Neural crest cell (in vitro differentiated cells): ENCODE results near the gene ZNG1C. TPM values are rescaled to one million over a fixed set of nuclear protein-coding genes. Genes with fewer than 3 reads are reported as not detected.
"Not testable (repeated sequence)": the region's sequence is repeated elsewhere in the genome, so short reads cannot be mapped to it uniquely, and the experiment has no call there.

Experiments used
- DNase-seq: peaks from one replicate; pipeline ENCODE4 v3.0.0; 2021; ENCODE audit warnings: low read depth, mixed read lengths, low spot score
- H3K27ac Mint-ChIP-seq: one replicate; pipeline ENCODE4 v1.8.0; 2021; ENCODE audit warnings: mild to moderate bottlenecking, mixed read lengths; ENCODE audit not compliant: unreplicated experiment
- H3K27me3 Mint-ChIP-seq: 2 replicates; pipeline ENCODE4 v1.8.0; 2021; ENCODE audit warnings: low read depth, mild to moderate bottlenecking, mixed read lengths
- H3K36me3 Mint-ChIP-seq: 2 replicates; pipeline ENCODE4 v1.8.0; 2021; ENCODE audit warnings: low read depth, mild to moderate bottlenecking, mixed read lengths
- H3K4me1 Mint-ChIP-seq: 2 replicates; pipeline ENCODE4 v1.8.0; 2021; ENCODE audit warnings: mixed read lengths
- H3K4me3 Mint-ChIP-seq: one replicate; pipeline ENCODE4 v1.8.0; 2021; ENCODE audit warnings: mild to moderate bottlenecking, mixed read lengths
- H3K9me3 Mint-ChIP-seq: 2 replicates; pipeline ENCODE4 v1.8.0; 2021; ENCODE audit warnings: mixed read lengths
- total RNA-seq: library from RNA; stranded (reverse); gene quantifications from 2 replicates; pipeline ENCODE4 v1.2.1, GENCODE V29; 2021
- TF ChIP-seq, protein P1 (sequence below): fragments of 200-600 bp; sonication (generic); conservative IDR thresholded peaks from 2 replicates; pipeline ENCODE4 v1.5.0; 2021; ENCODE audit warnings: antibody characterized with exemption, mild to moderate bottlenecking

The ZNG1C gene
- total RNA-seq, 1 donor from 2014 or later, result 29.6 TPM

GRCh38 chr9:68324518-68324917, 82.7 kb downstream of the ZNG1C start:
- H3K27ac Mint-ChIP-seq, H3K4me1 Mint-ChIP-seq: not testable (repeated sequence)

DNA sequence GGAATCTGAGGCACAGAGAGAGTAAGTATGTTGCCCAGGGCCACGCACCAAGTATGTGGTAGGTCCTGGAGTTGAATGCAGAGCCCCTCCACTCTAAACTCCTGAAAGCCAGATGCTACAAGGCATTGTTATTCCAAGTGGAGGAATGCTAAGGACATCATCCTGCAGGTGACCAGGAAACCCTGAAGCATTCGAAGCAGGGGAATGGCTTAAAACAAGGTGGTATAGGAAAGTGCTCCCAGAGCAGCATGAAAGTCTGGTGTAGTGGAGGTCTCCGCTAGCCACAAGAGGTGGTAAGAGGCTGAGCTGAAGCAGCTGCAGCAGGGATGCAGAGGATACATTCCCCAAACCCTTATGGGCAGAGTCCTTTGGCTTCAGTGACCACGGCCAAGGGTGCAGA, 87.3 kb downstream of the ZNG1C start:
- not testable (repeated sequence) for H3K4me3 Mint-ChIP-seq, H3K36me3 Mint-ChIP-seq, H3K27ac Mint-ChIP-seq, DNase-seq, H3K4me1 Mint-ChIP-seq, H3K9me3 Mint-ChIP-seq
- H3K27me3 Mint-ChIP-seq, result peaks cover 13% of the 10 kb centered on the region

More at GRCh38 chr9:68324518-68324917, 82.7 kb downstream of the ZNG1C start:
- DNase-seq, H3K27me3 Mint-ChIP-seq, H3K9me3 Mint-ChIP-seq, H3K36me3 Mint-ChIP-seq, H3K4me3 Mint-ChIP-seq: not testable (repeated sequence)

DNA sequence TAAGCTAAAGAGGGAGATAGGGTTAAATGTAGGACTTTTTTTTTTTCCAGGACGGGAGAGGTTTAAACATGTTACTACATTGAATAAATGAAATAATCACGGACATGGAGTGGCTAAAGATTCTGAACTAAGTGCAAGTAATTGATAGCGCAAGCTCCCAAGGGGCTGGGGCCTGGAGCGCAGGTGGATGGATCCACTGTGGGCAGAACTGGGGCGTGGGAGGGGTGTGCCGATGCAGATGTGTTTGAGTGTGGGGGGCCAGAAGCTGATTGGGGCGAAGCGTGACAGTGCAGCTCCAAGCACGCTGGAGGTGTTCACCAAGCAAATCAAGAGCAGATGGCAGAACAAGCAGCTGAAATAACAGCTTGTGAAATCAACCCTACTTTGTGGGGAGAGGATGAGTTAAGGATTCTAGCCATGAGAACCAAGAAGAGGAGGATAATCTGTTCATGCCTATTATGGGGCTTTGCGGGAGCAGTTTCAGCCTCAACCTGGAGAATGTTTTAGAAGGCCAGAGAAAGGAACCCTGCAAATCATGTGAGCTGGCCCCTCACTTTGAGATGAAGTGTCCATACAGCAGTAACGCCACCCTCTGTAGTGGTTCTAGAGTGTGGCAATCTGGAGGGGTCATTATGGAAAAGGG, 88.9 kb downstream of the ZNG1C start:
- not testable (repeated sequence) for H3K4me1 Mint-ChIP-seq, DNase-seq, H3K4me3 Mint-ChIP-seq, H3K27ac Mint-ChIP-seq, H3K36me3 Mint-ChIP-seq, H3K9me3 Mint-ChIP-seq
- peaks cover 15% of the 10 kb centered on the region for H3K27me3 Mint-ChIP-seq

GRCh38 chr9:68332122-68332521, 90.3 kb downstream of the ZNG1C start:
- H3K9me3 Mint-ChIP-seq, H3K27ac Mint-ChIP-seq, H3K36me3 Mint-ChIP-seq, DNase-seq, H3K4me1 Mint-ChIP-seq, H3K4me3 Mint-ChIP-seq: not testable (repeated sequence)
- peaks cover 20% of the 10 kb centered on the region for H3K27me3 Mint-ChIP-seq

GRCh38 chr9:68335935-68336334, 94.2 kb downstream of the ZNG1C start:
- H3K27ac Mint-ChIP-seq, DNase-seq: not testable (repeated sequence)

GRCh38 chr9:68336639-68337339, 95.0 kb downstream of the ZNG1C start:
- H3K9me3 Mint-ChIP-seq, H3K4me1 Mint-ChIP-seq, H3K36me3 Mint-ChIP-seq, H3K4me3 Mint-ChIP-seq, DNase-seq, H3K27ac Mint-ChIP-seq: not testable (repeated sequence)
- peaks cover 22% of the 10 kb centered on the region for H3K27me3 Mint-ChIP-seq

More at GRCh38 chr9:68335935-68336334, 94.2 kb downstream of the ZNG1C start:
- not testable (repeated sequence) for H3K36me3 Mint-ChIP-seq, H3K4me1 Mint-ChIP-seq, H3K4me3 Mint-ChIP-seq, H3K9me3 Mint-ChIP-seq
- peaks cover 22% of the 10 kb centered on the region for H3K27me3 Mint-ChIP-seq

- not testable (repeated sequence) for H3K4me1 Mint-ChIP-seq, DNase-seq, H3K27ac Mint-ChIP-seq, H3K36me3 Mint-ChIP-seq, H3K9me3 Mint-ChIP-seq, H3K4me3 Mint-ChIP-seq
- peaks cover 24% of the 10 kb centered on the region for H3K27me3 Mint-ChIP-seq
Observed at GRCh38 chr9:68338000-68338399, 96.2 kb downstream of the ZNG1C start.

GRCh38 chr9:68342265-68343025, 100.7 kb downstream of the ZNG1C start:
- DNase-seq, result not testable (repeated sequence)

GRCh38 chr9:68343242-68343641, 101.5 kb downstream of the ZNG1C start:
- H3K4me3 Mint-ChIP-seq, H3K27ac Mint-ChIP-seq, H3K36me3 Mint-ChIP-seq, H3K4me1 Mint-ChIP-seq, DNase-seq, H3K9me3 Mint-ChIP-seq: not testable (repeated sequence)
- H3K27me3 Mint-ChIP-seq, result peaks cover 48% of the 10 kb centered on the region

More at GRCh38 chr9:68342265-68343025, 100.7 kb downstream of the ZNG1C start:
- not testable (repeated sequence) for H3K4me3 Mint-ChIP-seq, H3K27ac Mint-ChIP-seq, H3K4me1 Mint-ChIP-seq, H3K9me3 Mint-ChIP-seq, H3K36me3 Mint-ChIP-seq
- H3K27me3 Mint-ChIP-seq, result peaks cover 47% of the 10 kb centered on the region
- TF ChIP-seq, protein P1, sequence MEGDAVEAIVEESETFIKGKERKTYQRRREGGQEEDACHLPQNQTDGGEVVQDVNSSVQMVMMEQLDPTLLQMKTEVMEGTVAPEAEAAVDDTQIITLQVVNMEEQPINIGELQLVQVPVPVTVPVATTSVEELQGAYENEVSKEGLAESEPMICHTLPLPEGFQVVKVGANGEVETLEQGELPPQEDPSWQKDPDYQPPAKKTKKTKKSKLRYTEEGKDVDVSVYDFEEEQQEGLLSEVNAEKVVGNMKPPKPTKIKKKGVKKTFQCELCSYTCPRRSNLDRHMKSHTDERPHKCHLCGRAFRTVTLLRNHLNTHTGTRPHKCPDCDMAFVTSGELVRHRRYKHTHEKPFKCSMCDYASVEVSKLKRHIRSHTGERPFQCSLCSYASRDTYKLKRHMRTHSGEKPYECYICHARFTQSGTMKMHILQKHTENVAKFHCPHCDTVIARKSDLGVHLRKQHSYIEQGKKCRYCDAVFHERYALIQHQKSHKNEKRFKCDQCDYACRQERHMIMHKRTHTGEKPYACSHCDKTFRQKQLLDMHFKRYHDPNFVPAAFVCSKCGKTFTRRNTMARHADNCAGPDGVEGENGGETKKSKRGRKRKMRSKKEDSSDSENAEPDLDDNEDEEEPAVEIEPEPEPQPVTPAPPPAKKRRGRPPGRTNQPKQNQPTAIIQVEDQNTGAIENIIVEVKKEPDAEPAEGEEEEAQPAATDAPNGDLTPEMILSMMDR, result peak; percentile 37

- not testable (repeated sequence) for H3K9me3 Mint-ChIP-seq, DNase-seq, H3K36me3 Mint-ChIP-seq, H3K4me3 Mint-ChIP-seq, H3K4me1 Mint-ChIP-seq, H3K27ac Mint-ChIP-seq
- peaks cover 53% of the 10 kb centered on the region for H3K27me3 Mint-ChIP-seq
Observed at GRCh38 chr9:68343992-68344391, 102.2 kb downstream of the ZNG1C start.
